WTC11 (cell line): ENCODE results near the gene AJAP1. TPM values are rescaled to one million over a fixed set of nuclear protein-coding genes. Genes with fewer than 3 reads are reported as not detected.

Experiments used
- ATAC-seq: fragments of 200-7000 bp; cut with Tn5 transposase; 2 replicates; pipeline ENCODE4 v1.10.0; 2021; ENCODE audit warnings: mild to moderate bottlenecking, moderate library complexity
- CTCF ChIA-PET: fragments of 300-600 bp; sonication (Branson Sonifier 250); formaldehyde crosslinking; loops from one replicate; lab custom pipeline; 2021; ENCODE audit warnings: antibody characterized with exemption; lab: Charles Lee
- POLR2A ChIA-PET: fragments of 350-600 bp; sonication (Branson Sonifier 250); formaldehyde crosslinking; loops from one replicate; lab custom pipeline; 2021; ENCODE audit warnings: antibody characterized with exemption; lab: Charles Lee
- DNase-seq: peaks from one replicate; pipeline ENCODE4 v3.0.0; 2021; ENCODE audit warnings: low spot score
- H3K27ac Mint-ChIP-seq: 2 replicates; pipeline ENCODE4 v1.8.0; 2021; ENCODE audit warnings: mixed read lengths
- H3K27me3 Mint-ChIP-seq: 2 replicates; pipeline ENCODE4 v1.8.0; 2021; ENCODE audit warnings: low read depth, mild to moderate bottlenecking, moderate library complexity, mixed read lengths
- H3K36me3 Mint-ChIP-seq: 2 replicates; pipeline ENCODE4 v1.8.0; 2021; ENCODE audit warnings: mixed read lengths
- H3K4me1 Mint-ChIP-seq: 2 replicates; pipeline ENCODE4 v1.8.0; 2022; ENCODE audit warnings: mixed read lengths
- H3K4me3 Mint-ChIP-seq: 2 replicates; pipeline ENCODE4 v1.8.0; 2021; ENCODE audit warnings: mild to moderate bottlenecking, moderate library complexity, mixed read lengths
- H3K9me3 Mint-ChIP-seq: 2 replicates; pipeline ENCODE4 v1.8.0; 2021; ENCODE audit warnings: mixed read lengths
- AFF4 ChIP-seq: sonication (generic); formaldehyde crosslinking; IDR thresholded peaks from 2 replicates; pipeline ENCODE4 v1.8.1; 2023; ENCODE audit warnings: mild to moderate bottlenecking, missing genetic modification reagents, borderline replicate concordance
- ATF1 ChIP-seq: sonication (generic); formaldehyde crosslinking; IDR thresholded peaks from 2 replicates; pipeline ENCODE4 v1.8.1; 2023; ENCODE audit warnings: mild to moderate bottlenecking, moderate library complexity, missing genetic modification reagents
- CDX4 ChIP-seq: fragments of 250-450 bp; sonication (Bioruptor Pico); IDR thresholded peaks from 2 replicates; pipeline ENCODE4 v1.9.0; 2021; ENCODE audit warnings: moderate library complexity, mild to moderate bottlenecking, inconsistent platforms, borderline replicate concordance
- ELF4 ChIP-seq: sonication (generic); formaldehyde crosslinking; IDR thresholded peaks from 2 replicates; pipeline ENCODE4 v1.8.1; 2022; ENCODE audit warnings: low read depth, mild to moderate bottlenecking, moderate library complexity, missing genetic modification reagents
- FOXJ3 ChIP-seq: sonication (generic); formaldehyde crosslinking; IDR thresholded peaks from 2 replicates; pipeline ENCODE4 v1.9.0; 2021; ENCODE audit warnings: missing genetic modification reagents, mild to moderate bottlenecking, borderline replicate concordance
- FOXP1 ChIP-seq: sonication (generic); formaldehyde crosslinking; IDR thresholded peaks from 2 replicates; pipeline ENCODE4 v1.8.0; 2022; ENCODE audit warnings: missing genetic modification reagents, mild to moderate bottlenecking, moderate library complexity, borderline replicate concordance
- FOXP4 ChIP-seq: sonication (generic); formaldehyde crosslinking; IDR thresholded peaks from 2 replicates; pipeline ENCODE4 v1.8.0; 2022; ENCODE audit warnings: mild to moderate bottlenecking, missing genetic modification reagents
- HMGA2 ChIP-seq: fragments of 250-450 bp; sonication (Bioruptor Pico); IDR thresholded peaks from 2 replicates; pipeline ENCODE4 v1.4.0; 2021; ENCODE audit warnings: mild to moderate bottlenecking, moderate library complexity
- IRF1 ChIP-seq: sonication (generic); formaldehyde crosslinking; IDR thresholded peaks from 2 replicates; pipeline ENCODE4 v1.8.0; 2023; ENCODE audit warnings: missing genetic modification reagents
- IRF2 ChIP-seq: sonication (generic); formaldehyde crosslinking; IDR thresholded peaks from 2 replicates; pipeline ENCODE4 v1.8.0; 2022; ENCODE audit warnings: low read depth, missing genetic modification reagents, borderline replicate concordance
- KAT7 ChIP-seq: sonication (generic); formaldehyde crosslinking; IDR thresholded peaks from 2 replicates; pipeline ENCODE4 v1.8.1; 2023; ENCODE audit warnings: missing genetic modification reagents, mild to moderate bottlenecking, borderline replicate concordance
- MXD4 ChIP-seq: fragments of 250-450 bp; sonication (Bioruptor Pico); IDR thresholded peaks from 2 replicates; pipeline ENCODE4 v1.8.0; 2021; ENCODE audit warnings: mild to moderate bottlenecking, moderate library complexity, borderline replicate concordance
- NFATC4 ChIP-seq: fragments of 250-450 bp; sonication (Bioruptor Pico); IDR thresholded peaks from 2 replicates; pipeline ENCODE4 v1.9.0; 2021; ENCODE audit warnings: mild to moderate bottlenecking
- PRRX2 ChIP-seq: fragments of 250-450 bp; sonication (Bioruptor Pico); IDR thresholded peaks from 2 replicates; pipeline ENCODE4 v1.8.0; 2021; ENCODE audit warnings: mild to moderate bottlenecking
- TCF7 ChIP-seq: sonication (generic); formaldehyde crosslinking; IDR thresholded peaks from 2 replicates; pipeline ENCODE4 v1.8.0; 2022; ENCODE audit warnings: mild to moderate bottlenecking, low read depth, missing genetic modification reagents, moderate library complexity
- TEAD1 ChIP-seq: sonication (generic); formaldehyde crosslinking; IDR thresholded peaks from 2 replicates; pipeline ENCODE4 v1.8.0; 2022; ENCODE audit warnings: mild to moderate bottlenecking, missing genetic modification reagents
- ZNF121 ChIP-seq: sonication (generic); formaldehyde crosslinking; IDR thresholded peaks from 2 replicates; pipeline ENCODE4 v1.8.0; 2023; ENCODE audit warnings: missing genetic modification reagents
- total RNA-seq: library from RNA; stranded (reverse); gene quantifications from 3 replicates; pipeline ENCODE4 v1.2.3, GENCODE V29; 2021
- TF ChIP-seq, protein P1 (sequence below): sonication (generic); formaldehyde crosslinking; IDR thresholded peaks from 2 replicates; pipeline ENCODE4 v1.8.1; 2023; ENCODE audit warnings: mild to moderate bottlenecking, missing genetic modification reagents

AJAP1 gene
- total RNA-seq, 1 experiment from 2014 or later = 2.1 TPM

GRCh38 chr1:4653328-4653660 is 1.1 kb upstream of the AJAP1 start:
- ATAC-seq = no peak
- H3K4me3 Mint-ChIP-seq = no peak overlapping the region
- H3K36me3 Mint-ChIP-seq = peaks cover 16% of the 10 kb centered on the region
- DNase-seq = no peak
- H3K27ac Mint-ChIP-seq = no peak overlapping the region
- H3K4me1 Mint-ChIP-seq = peaks cover 2% of the 10 kb centered on the region; the same call in 1 of the 2 replicates
- TF ChIP-seq CDX4 (CRISPR knock-in tag) (no peak), TEAD1 (no peak), HMGA2 (CRISPR knock-in tag) (no peak), NFATC4 (CRISPR knock-in tag) (no peak), ATF1 (CRISPR knock-in tag) (no peak), MXD4 (CRISPR knock-in tag) (no peak), KAT7 (CRISPR knock-in tag) (no peak), FOXP4 (CRISPR knock-in tag) (no peak), ZNF121 (CRISPR knock-in tag) (no peak), IRF2 (CRISPR knock-in tag) (no peak), ELF4 (CRISPR knock-in tag) (no peak), PRRX2 (CRISPR knock-in tag) (no peak), TCF7 (CRISPR knock-in tag) (no peak), FOXP1 (CRISPR knock-in tag) (no peak), AFF4 (CRISPR knock-in tag) (no peak), IRF1 (CRISPR knock-in tag) (no peak), FOXJ3 (CRISPR knock-in tag) (no peak)
- TF ChIP-seq, protein P1, sequence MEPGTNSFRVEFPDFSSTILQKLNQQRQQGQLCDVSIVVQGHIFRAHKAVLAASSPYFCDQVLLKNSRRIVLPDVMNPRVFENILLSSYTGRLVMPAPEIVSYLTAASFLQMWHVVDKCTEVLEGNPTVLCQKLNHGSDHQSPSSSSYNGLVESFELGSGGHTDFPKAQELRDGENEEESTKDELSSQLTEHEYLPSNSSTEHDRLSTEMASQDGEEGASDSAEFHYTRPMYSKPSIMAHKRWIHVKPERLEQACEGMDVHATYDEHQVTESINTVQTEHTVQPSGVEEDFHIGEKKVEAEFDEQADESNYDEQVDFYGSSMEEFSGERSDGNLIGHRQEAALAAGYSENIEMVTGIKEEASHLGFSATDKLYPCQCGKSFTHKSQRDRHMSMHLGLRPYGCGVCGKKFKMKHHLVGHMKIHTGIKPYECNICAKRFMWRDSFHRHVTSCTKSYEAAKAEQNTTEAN (CRISPR knock-in tag) = no peak
- TF ChIP-seq, all 79 proteins: peak for 0
- ChIA-PET POLR2A (no interaction called here), CTCF (no interaction called here)
- Mint-ChIP-seq H3K9me3 (peaks cover 17% of the 10 kb centered on the region), H3K27me3 (peaks cover 19% of the 10 kb centered on the region)
